HG03521 (cell line): Measurements from ENCODE around the gene STOML3.

ENCODE experiments used
- ATAC-seq: cut with Tn5 transposase; IDR thresholded peaks from one replicate; pipeline ENCODE4 v1.9.1; 2021; ENCODE audit warnings: mild to moderate bottlenecking, moderate library complexity; ENCODE audit not compliant: unreplicated experiment

STOML3 gene

GRCh38 chr13:38921081-38921480 is 69.5 kb downstream of the STOML3 start:
- no peak for ATAC-seq
